Measurements from ENCODE around the gene C11orf21. TPM values are rescaled to one million over a fixed set of nuclear protein-coding genes. Genes with fewer than 3 reads are reported as not detected.
A peak's percentile ranks its signal among the peaks of the same experiment; 100 is the strongest.
"Not testable (repeated sequence)": the region's sequence is repeated elsewhere in the genome, so short reads cannot be mapped to it uniquely, and the experiment has no call there.

The C11orf21 gene
- total RNA-seq, 4 donors from 2014 or later: 1.1 to 9.9 (median 1.3) TPM; not detected in 1

GRCh38 chr11:2289859-2290258, 11.9 kb downstream of the C11orf21 start:
- no peaks in the 10 kb centered on the region for H3K27me3 ChIP-seq
- H3K4me1 ChIP-seq: no peaks in the 10 kb centered on the region
- no peak overlapping the region for H3K27ac ChIP-seq
- H3K9me3 ChIP-seq: no peaks in the 10 kb centered on the region
- H3K36me3 ChIP-seq: no peaks in the 10 kb centered on the region
- no peak for DNase-seq
- no peak overlapping the region for H3K4me3 ChIP-seq
- no peak for TF ChIP-seq CTCF (IDR thresholded peaks at IDR 0.05)
- no peak for TF ChIP-seq POLR2A (IDR thresholded peaks at IDR 0.05)

GRCh38 chr11:2289350-2289749, 12.4 kb downstream of the C11orf21 start:
- Histone ChIP-seq H3K9me3 (no peaks in the 10 kb centered on the region), H3K36me3 (no peaks in the 10 kb centered on the region), H3K27me3 (no peaks in the 10 kb centered on the region), H3K4me1 (no peaks in the 10 kb centered on the region), H3K4me3 (no peak overlapping the region), H3K27ac (no peak overlapping the region)
- TF ChIP-seq POLR2A (IDR thresholded peaks at IDR 0.05) (no peak), CTCF (IDR thresholded peaks at IDR 0.05) (no peak)
- no peak for DNase-seq

GRCh38 chr11:2287091-2287490, 14.6 kb downstream of the C11orf21 start:
- no peaks in the 10 kb centered on the region for H3K9me3 ChIP-seq
- peak overlapping the region in 2 of 4 donors; percentile 54 to 57 for H3K27ac ChIP-seq
- H3K36me3 ChIP-seq: no peaks in the 10 kb centered on the region
- TF ChIP-seq CTCF (IDR thresholded peaks at IDR 0.05): no peak
- no peak for TF ChIP-seq POLR2A (IDR thresholded peaks at IDR 0.05)
- peak in 2 of 3 donors; percentile 30 to 47 for DNase-seq
- no peaks in the 10 kb centered on the region for H3K4me1 ChIP-seq
- H3K4me3 ChIP-seq: no peak overlapping the region
- no peaks in the 10 kb centered on the region for H3K27me3 ChIP-seq

- not testable (repeated sequence) for DNase-seq, H3K4me1 ChIP-seq, H3K36me3 ChIP-seq, H3K9me3 ChIP-seq, H3K27me3 ChIP-seq, H3K4me3 ChIP-seq
- H3K27ac ChIP-seq: peak overlapping the region in 1 of 4 donors; percentile 54
Observed at GRCh38 chr11:2286350-2286749, 15.4 kb downstream of the C11orf21 start.

- no peak for DNase-seq
- no peaks in the 10 kb centered on the region for H3K36me3 ChIP-seq
- no peaks in the 10 kb centered on the region for H3K9me3 ChIP-seq
- H3K4me3 ChIP-seq: no peak overlapping the region
- no peaks in the 10 kb centered on the region for H3K27me3 ChIP-seq
- TF ChIP-seq CTCF (IDR thresholded peaks at IDR 0.05) (no peak), POLR2A (IDR thresholded peaks at IDR 0.05) (no peak)
- H3K27ac ChIP-seq: no peak overlapping the region
- H3K4me1 ChIP-seq: no peaks in the 10 kb centered on the region
Observed at GRCh38 chr11:2280208-2280607, 21.5 kb downstream of the C11orf21 start.

GRCh38 chr11:2277933-2278523, 23.7 kb downstream of the C11orf21 start:
- TF ChIP-seq CTCF (IDR thresholded peaks at IDR 0.05): no peak
- TF ChIP-seq POLR2A (IDR thresholded peaks at IDR 0.05): no peak
- Histone ChIP-seq H3K4me3 (no peak overlapping the region), H3K27ac (no peak overlapping the region), H3K27me3 (no peaks in the 10 kb centered on the region), H3K9me3 (no peaks in the 10 kb centered on the region), H3K4me1 (no peaks in the 10 kb centered on the region), H3K36me3 (no peaks in the 10 kb centered on the region)
- no peak for DNase-seq
